K562 (cell line): ENCODE data around the gene ROMO1. TPM values are rescaled to one million over a fixed set of nuclear protein-coding genes. Genes with fewer than 3 reads are reported as not detected.

ENCODE experiments used
- ATF2 ChIP-seq: sonication (generic); formaldehyde crosslinking; IDR thresholded peaks from 2 replicates; pipeline ENCODE4 v1.8.1; 2022; ENCODE audit warnings: missing genetic modification reagents
- BRF1 ChIP-seq: IDR thresholded peaks from 3 replicates; pipeline ENCODE4 v1.6.1; 2011; ENCODE audit warnings: borderline replicate concordance, mild to moderate bottlenecking; ENCODE audit not compliant: insufficient read length; ENCODE audit errors: extremely low read depth
- GATA2 ChIP-seq: sonication (generic); formaldehyde crosslinking; IDR thresholded peaks from 2 replicates; pipeline ENCODE4 v1.4.0; 2020; ENCODE audit warnings: mild to moderate bottlenecking, missing genetic modification reagents
- NCOA1 ChIP-seq: fragments of 450-650 bp; IDR thresholded peaks from 2 replicates; pipeline ENCODE4 v1.6.1; 2016; ENCODE audit warnings: low read depth
- ZNF212 ChIP-seq: fragments of 450-650 bp; formaldehyde crosslinking; IDR thresholded peaks from 2 replicates; pipeline ENCODE4 v1.4.0; 2020; ENCODE audit warnings: mild to moderate bottlenecking
- ZNF23 ChIP-seq: fragments of 250-450 bp; sonication (Bioruptor Pico); IDR thresholded peaks from 2 replicates; pipeline ENCODE4 v1.4.0; 2020; ENCODE audit warnings: mild to moderate bottlenecking
- polyA plus RNA-seq, 8 experiments: library from polyadenylated mRNA; depleted of rRNA in 4 of 8; stranded (reverse) in 5 of 8; unstranded in 3 of 8; fragments of >200 nt; fragmentation: Nextera tagmentation in 2 of 8; fragmentation: Illumina TruSeq in 1 of 8; extraction: Ambion mirVana in 2 of 8; extraction: Trizol in 1 of 8; gene quantifications; 2 replicates each; pipeline versions ENCODE4 v1.2.1 to v1.2.3, GENCODE V29; 2011 to 2014; ENCODE audit warnings: inconsistent platforms in 1 of 8, missing spikeins in 1 of 8
- total RNA-seq, 7 experiments: library from RNA; depleted of rRNA in 6 of 7; stranded (reverse); fragments of >200 nt in 6 of 7; fragmentation: Illumina TruSeq in 2 of 7; extraction: Trizol in 2 of 7; gene quantifications; 2 replicates each; pipeline versions ENCODE4 v1.2.1 to v1.2.3, GENCODE V29; 2011 to 2021; ENCODE audit warnings: low replicate concordance in 1 of 7
- TF ChIP-seq, protein P1 (sequence below): fragments of 250-450 bp; sonication (Bioruptor Pico); IDR thresholded peaks from 2 replicates; pipeline ENCODE4 v1.9.0; 2021; ENCODE audit warnings: mild to moderate bottlenecking, inconsistent platforms
- TF ChIP-seq, protein P2 (sequence below), 2 experiments: IDR thresholded peaks in 1 of 2; conservative IDR thresholded peaks in 1 of 2; 2 replicates each; pipeline ENCODE4 v1.6.1; 2016; ENCODE audit warnings: low read depth in 2 of 2, mild to moderate bottlenecking in 1 of 2, missing compliant biosample characterization in 1 of 2, missing genetic modification characterization in 1 of 2, moderate library complexity in 1 of 2
- TF ChIP-seq, protein P3 (sequence below), 2 experiments: fragments of 450-650 bp in 1 of 2; sonication (generic) in 1 of 2; formaldehyde crosslinking in 1 of 2; IDR thresholded peaks; 2 replicates each; pipeline versions ENCODE4 v1.7.1 to v1.9.0; 2016 to 2022; ENCODE audit warnings: inconsistent platforms in 1 of 2, mild to moderate bottlenecking in 1 of 2, missing genetic modification reagents in 1 of 2

ROMO1 gene
- total and polyA plus RNA-seq, 9 of the 15 experiments (the other 6 are each of a cell fraction or from before 2014, with no cell fraction given) = 31.8 to 741 (median 226) TPM

GRCh38 chr20:35741892-35742740 is 42.9 kb downstream of the ROMO1 start, which contains the start of gene RBM39 (continued):
- TF ChIP-seq, protein P1, sequence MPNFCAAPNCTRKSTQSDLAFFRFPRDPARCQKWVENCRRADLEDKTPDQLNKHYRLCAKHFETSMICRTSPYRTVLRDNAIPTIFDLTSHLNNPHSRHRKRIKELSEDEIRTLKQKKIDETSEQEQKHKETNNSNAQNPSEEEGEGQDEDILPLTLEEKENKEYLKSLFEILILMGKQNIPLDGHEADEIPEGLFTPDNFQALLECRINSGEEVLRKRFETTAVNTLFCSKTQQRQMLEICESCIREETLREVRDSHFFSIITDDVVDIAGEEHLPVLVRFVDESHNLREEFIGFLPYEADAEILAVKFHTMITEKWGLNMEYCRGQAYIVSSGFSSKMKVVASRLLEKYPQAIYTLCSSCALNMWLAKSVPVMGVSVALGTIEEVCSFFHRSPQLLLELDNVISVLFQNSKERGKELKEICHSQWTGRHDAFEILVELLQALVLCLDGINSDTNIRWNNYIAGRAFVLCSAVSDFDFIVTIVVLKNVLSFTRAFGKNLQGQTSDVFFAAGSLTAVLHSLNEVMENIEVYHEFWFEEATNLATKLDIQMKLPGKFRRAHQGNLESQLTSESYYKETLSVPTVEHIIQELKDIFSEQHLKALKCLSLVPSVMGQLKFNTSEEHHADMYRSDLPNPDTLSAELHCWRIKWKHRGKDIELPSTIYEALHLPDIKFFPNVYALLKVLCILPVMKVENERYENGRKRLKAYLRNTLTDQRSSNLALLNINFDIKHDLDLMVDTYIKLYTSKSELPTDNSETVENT (CRISPR knock-in tag) = peak; percentile 87
- TF ChIP-seq ZNF23 (no peak), NCOA1 (peak; percentile 66), BRF1 (no peak), ZNF212 (CRISPR knock-in tag) (no peak), GATA2 (CRISPR knock-in tag) (peak; percentile 48; the same call in 1 of the 2 replicates), ATF2 (CRISPR knock-in tag) (no peak)
- TF ChIP-seq, protein P2, sequence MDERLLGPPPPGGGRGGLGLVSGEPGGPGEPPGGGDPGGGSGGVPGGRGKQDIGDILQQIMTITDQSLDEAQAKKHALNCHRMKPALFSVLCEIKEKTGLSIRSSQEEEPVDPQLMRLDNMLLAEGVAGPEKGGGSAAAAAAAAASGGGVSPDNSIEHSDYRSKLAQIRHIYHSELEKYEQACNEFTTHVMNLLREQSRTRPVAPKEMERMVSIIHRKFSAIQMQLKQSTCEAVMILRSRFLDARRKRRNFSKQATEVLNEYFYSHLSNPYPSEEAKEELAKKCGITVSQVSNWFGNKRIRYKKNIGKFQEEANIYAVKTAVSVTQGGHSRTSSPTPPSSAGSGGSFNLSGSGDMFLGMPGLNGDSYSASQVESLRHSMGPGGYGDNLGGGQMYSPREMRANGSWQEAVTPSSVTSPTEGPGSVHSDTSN (CRISPR knock-in tag; IDR thresholded peaks at IDR 0.05; ENCODE audit: low read depth) = peak; percentile 96
- TF ChIP-seq, protein P2 (tag; conservative IDR thresholded peaks at IDR 0.05; ENCODE audit: low read depth) = peak; percentile 99
- TF ChIP-seq, protein P3, sequence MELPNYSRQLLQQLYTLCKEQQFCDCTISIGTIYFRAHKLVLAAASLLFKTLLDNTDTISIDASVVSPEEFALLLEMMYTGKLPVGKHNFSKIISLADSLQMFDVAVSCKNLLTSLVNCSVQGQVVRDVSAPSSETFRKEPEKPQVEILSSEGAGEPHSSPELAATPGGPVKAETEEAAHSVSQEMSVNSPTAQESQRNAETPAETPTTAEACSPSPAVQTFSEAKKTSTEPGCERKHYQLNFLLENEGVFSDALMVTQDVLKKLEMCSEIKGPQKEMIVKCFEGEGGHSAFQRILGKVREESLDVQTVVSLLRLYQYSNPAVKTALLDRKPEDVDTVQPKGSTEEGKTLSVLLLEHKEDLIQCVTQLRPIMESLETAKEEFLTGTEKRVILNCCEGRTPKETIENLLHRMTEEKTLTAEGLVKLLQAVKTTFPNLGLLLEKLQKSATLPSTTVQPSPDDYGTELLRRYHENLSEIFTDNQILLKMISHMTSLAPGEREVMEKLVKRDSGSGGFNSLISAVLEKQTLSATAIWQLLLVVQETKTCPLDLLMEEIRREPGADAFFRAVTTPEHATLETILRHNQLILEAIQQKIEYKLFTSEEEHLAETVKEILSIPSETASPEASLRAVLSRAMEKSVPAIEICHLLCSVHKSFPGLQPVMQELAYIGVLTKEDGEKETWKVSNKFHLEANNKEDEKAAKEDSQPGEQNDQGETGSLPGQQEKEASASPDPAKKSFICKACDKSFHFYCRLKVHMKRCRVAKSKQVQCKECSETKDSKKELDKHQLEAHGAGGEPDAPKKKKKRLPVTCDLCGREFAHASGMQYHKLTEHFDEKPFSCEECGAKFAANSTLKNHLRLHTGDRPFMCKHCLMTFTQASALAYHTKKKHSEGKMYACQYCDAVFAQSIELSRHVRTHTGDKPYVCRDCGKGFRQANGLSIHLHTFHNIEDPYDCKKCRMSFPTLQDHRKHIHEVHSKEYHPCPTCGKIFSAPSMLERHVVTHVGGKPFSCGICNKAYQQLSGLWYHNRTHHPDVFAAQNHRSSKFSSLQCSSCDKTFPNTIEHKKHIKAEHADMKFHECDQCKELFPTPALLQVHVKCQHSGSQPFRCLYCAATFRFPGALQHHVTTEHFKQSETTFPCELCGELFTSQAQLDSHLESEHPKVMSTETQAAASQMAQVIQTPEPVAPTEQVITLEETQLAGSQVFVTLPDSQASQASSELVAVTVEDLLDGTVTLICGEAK (IDR thresholded peaks at IDR 0.05) = peak; percentile 60
- TF ChIP-seq, protein P3 (CRISPR knock-in tag; IDR thresholded peaks at IDR 0.05) = no peak
